H1 (cell line): ENCODE data around the gene NR3C2. TPM values are rescaled to one million over a fixed set of nuclear protein-coding genes. Genes with fewer than 3 reads are reported as not detected.

ENCODE experiments used
- CTCF ChIA-PET: fragments of 300-600 bp; sonication (Branson Sonifier 250); formaldehyde crosslinking; loops from one replicate; lab custom pipeline; 2021; ENCODE audit not compliant: partially characterized antibody; lab: Charles Lee
- POLR2A ChIA-PET: fragments of 300-600 bp; sonication (Branson Sonifier 250); formaldehyde crosslinking; loops from one replicate; lab custom pipeline; 2021; ENCODE audit warnings: inconsistent platforms; ENCODE audit not compliant: partially characterized antibody; lab: Charles Lee
- DNase-seq, 2 experiments: peaks; one replicate each; pipeline versions ENCODE4 v3.0.0 to v3.0.0-alpha.2; 2010 to 2022; ENCODE audit warnings: low spot score in 2 of 2, low read depth in 1 of 2, mixed read lengths in 1 of 2
- FAIRE-seq: peaks from 2 replicates; lab custom pipeline; 2011; peaks lifted over from hg19 to GRCh38; lab: Jason Lieb, UNC
- H2AFZ ChIP-seq: 2 replicates; pipeline ENCODE4 v1.8.1; 2012; ENCODE audit warnings: low read length, inconsistent platforms
- H2AK5ac ChIP-seq: 2 replicates; pipeline ENCODE4 v1.6.1; 2013; ENCODE audit warnings: low read depth, low read length
- H2BK120ac ChIP-seq: replicated peaks from 2 replicates; pipeline ENCODE3; 2013; ENCODE audit warnings: low read depth, low read length, inconsistent platforms
- H2BK12ac ChIP-seq: 2 replicates; pipeline ENCODE4 v1.6.1; 2013; ENCODE audit warnings: low read depth, low read length
- H2BK15ac ChIP-seq: 2 replicates; pipeline ENCODE4 v1.6.1; 2013; ENCODE audit warnings: low read length
- H2BK20ac ChIP-seq: 2 replicates; pipeline ENCODE4 v1.6.1; 2013; ENCODE audit warnings: low read length
- H2BK5ac ChIP-seq: 2 replicates; pipeline ENCODE4 v1.6.1; 2013; ENCODE audit warnings: low read depth, low read length
- H3K14ac ChIP-seq: 2 replicates; pipeline ENCODE4 v1.6.1; 2013; ENCODE audit warnings: inconsistent platforms; ENCODE audit not compliant: insufficient read length
- H3K18ac ChIP-seq: 2 replicates; pipeline ENCODE4 v1.6.1; 2013; ENCODE audit warnings: low read length; ENCODE audit errors: extremely low read depth
- H3K23ac ChIP-seq: 2 replicates; pipeline ENCODE4 v1.6.1; 2013; ENCODE audit warnings: inconsistent platforms; ENCODE audit not compliant: insufficient read length
- H3K23me2 ChIP-seq: 2 replicates; pipeline ENCODE4 v1.6.1; 2013; ENCODE audit warnings: low read depth, low read length
- H3K27ac ChIP-seq: 2 replicates; pipeline ENCODE4 v1.6.1; 2011; ENCODE audit warnings: low read depth, low read length, inconsistent platforms
- H3K27me3 ChIP-seq, 4 experiments: replicated peaks in 1 of 4; 1 replicate in 1 of 4; 2 replicates in 3 of 4; pipeline versions ENCODE4 v1.6.1 to v1.8.1; 2011 to 2013; ENCODE audit warnings: low read length in 3 of 4, mild to moderate bottlenecking in 3 of 4, inconsistent platforms in 2 of 4, mixed read lengths in 2 of 4, moderate library complexity in 1 of 4; ENCODE audit not compliant: control insufficient read depth in 3 of 4, insufficient read depth in 3 of 4; ENCODE audit errors: extremely low read depth in 1 of 4
- H3K36me3 ChIP-seq, 4 experiments: 2 replicates each; pipeline versions ENCODE4 v1.6.1 to v1.8.1; 2011 to 2013; ENCODE audit warnings: mild to moderate bottlenecking in 4 of 4, low read length in 3 of 4, moderate library complexity in 2 of 4, control low read depth in 1 of 4, inconsistent platforms in 1 of 4; ENCODE audit not compliant: insufficient read depth in 4 of 4, control insufficient read depth in 2 of 4
- H3K4ac ChIP-seq: replicated peaks from 2 replicates; pipeline ENCODE3; 2013; ENCODE audit warnings: low read length, low read depth, mixed read lengths, inconsistent platforms; ENCODE audit not compliant: insufficient read length
- H3K4me1 ChIP-seq, 4 experiments: replicated peaks in 1 of 4; 1 replicate in 1 of 4; 2 replicates in 3 of 4; pipeline versions ENCODE4 v1.6.1 to v1.8.1; 2011 to 2013; ENCODE audit warnings: low read length in 3 of 4, inconsistent platforms in 2 of 4, mixed read lengths in 1 of 4; ENCODE audit not compliant: insufficient read depth in 4 of 4, control insufficient read depth in 3 of 4
- H3K4me2 ChIP-seq, 2 experiments: 2 replicates each; pipeline versions ENCODE4 v1.6.1 to v1.8.1; 2011 to 2013; ENCODE audit warnings: low read depth in 2 of 2, low read length in 2 of 2, control low read depth in 1 of 2, inconsistent platforms in 1 of 2, mild to moderate bottlenecking in 1 of 2; ENCODE audit not compliant: insufficient read depth in 1 of 2
- H3K4me3 ChIP-seq, 4 experiments: fragments of 200-600, 300-600 bp in 1 of 4; sonication (generic), shearing (Covaris generic), sonication (Bioruptor Twin) in 1 of 4; 2 replicates each; pipeline versions ENCODE4 v1.5.1 to v1.8.1; 2011 to 2016; ENCODE audit warnings: low read length in 4 of 4, low read depth in 3 of 4, control low read depth in 2 of 4, inconsistent platforms in 2 of 4, mild to moderate bottlenecking in 2 of 4, mixed read lengths in 1 of 4, moderate library complexity in 1 of 4; ENCODE audit not compliant: insufficient read depth in 2 of 4; ENCODE audit errors: extremely low read depth in 1 of 4
- H3K56ac ChIP-seq: replicated peaks from 2 replicates; pipeline ENCODE3; 2013; ENCODE audit warnings: low read depth, mild to moderate bottlenecking, mixed read lengths, low read length, inconsistent platforms; ENCODE audit not compliant: insufficient read length
- H3K79me1 ChIP-seq: 2 replicates; pipeline ENCODE4 v1.6.1; 2013; ENCODE audit warnings: low read depth, low read length, control low read depth
- H3K79me2 ChIP-seq, 2 experiments: 2 replicates each; pipeline versions ENCODE4 v1.6.1 to v1.8.1; 2012 to 2013; ENCODE audit warnings: low read length in 2 of 2, mild to moderate bottlenecking in 2 of 2, inconsistent platforms in 1 of 2; ENCODE audit not compliant: insufficient read depth in 2 of 2, control insufficient read depth in 1 of 2
- H3K9ac ChIP-seq, 4 experiments: replicated peaks in 1 of 4; 1 replicate in 1 of 4; 2 replicates in 3 of 4; pipeline versions ENCODE4 v1.6.1 to v1.8.1; 2011 to 2013; ENCODE audit warnings: low read depth in 3 of 4, low read length in 3 of 4, control low read depth in 2 of 4, mild to moderate bottlenecking in 2 of 4, moderate library complexity in 2 of 4, inconsistent platforms in 1 of 4; ENCODE audit errors: extremely low read depth in 1 of 4
- H3K9me3 ChIP-seq, 2 experiments: 2 replicates each; pipeline versions ENCODE4 v1.6.1 to v1.8.1; 2012 to 2013; ENCODE audit warnings: mild to moderate bottlenecking in 2 of 2, moderate library complexity in 2 of 2, control low read depth in 1 of 2, inconsistent platforms in 1 of 2, low read depth in 1 of 2, low read length in 1 of 2, mixed read lengths in 1 of 2; ENCODE audit not compliant: insufficient read depth in 2 of 2
- H4K20me1 ChIP-seq, 2 experiments: replicated peaks in 1 of 2; 2 replicates each; pipeline versions ENCODE3 to v1.8.1; 2011 to 2013; ENCODE audit warnings: inconsistent platforms in 2 of 2, low read length in 2 of 2, mild to moderate bottlenecking in 1 of 2; ENCODE audit not compliant: insufficient read depth in 2 of 2, control insufficient read depth in 1 of 2
- H4K5ac ChIP-seq: 2 replicates; pipeline ENCODE4 v1.6.1; 2013; ENCODE audit warnings: low read length, low read depth, mixed read lengths, inconsistent platforms; ENCODE audit not compliant: insufficient read length
- H4K8ac ChIP-seq: 2 replicates; pipeline ENCODE4 v1.8.0; 2013; ENCODE audit warnings: mild to moderate bottlenecking, moderate library complexity, low read length, inconsistent platforms; ENCODE audit not compliant: insufficient read depth; ENCODE audit errors: extremely low read depth
- H4K91ac ChIP-seq: replicated peaks from 2 replicates; pipeline ENCODE3; 2013; ENCODE audit warnings: low read length, mixed read lengths, inconsistent platforms; ENCODE audit not compliant: insufficient read length
- SP4 ChIP-seq: IDR thresholded peaks from 2 replicates; pipeline ENCODE4 v1.6.1; 2012; ENCODE audit warnings: low read length, inconsistent platforms
- WGBS, 2 experiments: shearing (Covaris generic) in 1 of 2; methylation state at CpG; one replicate each; pipeline versions ENCODE4 v1.1.6 to v1.1.7; 2013 to 2015; ENCODE audit warnings: low lambda C conversion rate in 2 of 2, mixed read lengths in 2 of 2, inconsistent platforms in 1 of 2, low coverage in 1 of 2, missing lambda C conversion rate in 1 of 2; ENCODE audit not compliant: insufficient replicate concordance in 2 of 2, insufficient coverage in 1 of 2, insufficient read length in 1 of 2; ENCODE audit errors: extremely low coverage in 1 of 2, missing lambda C conversion rate in 1 of 2; 5-methylcytosine and 5-hydroxymethylcytosine counted together
- polyA plus RNA-seq, 7 experiments: library from polyadenylated mRNA; depleted of rRNA in 3 of 7; stranded (reverse) in 5 of 7; unstranded in 2 of 7; fragments of >200 nt in 5 of 7; fragments of 200-250 nt in 2 of 7; gene quantifications; 1 replicate in 5 of 7; 2 replicates in 1 of 7; 4 replicates in 1 of 7; pipeline versions ENCODE4 v1.2.1 to v1.2.3, GENCODE V29; 2011 to 2013; ENCODE audit warnings: missing spikeins in 2 of 7, mixed read lengths in 2 of 7
- total RNA-seq: library from RNA; stranded (reverse); fragmentation: NEBNext Ultra II Directional; extraction: Animal tissue kit (Norgen Biotek cat#: 25700); gene quantifications from 2 replicates; pipeline ENCODE4 v1.2.1, GENCODE V29; 2021

NR3C2 gene
- total and polyA plus RNA-seq, 2 of the 8 experiments (the other 6 are each of a cell fraction or from before 2014, with no cell fraction given): 0.80 to 3.9 TPM

DNA sequence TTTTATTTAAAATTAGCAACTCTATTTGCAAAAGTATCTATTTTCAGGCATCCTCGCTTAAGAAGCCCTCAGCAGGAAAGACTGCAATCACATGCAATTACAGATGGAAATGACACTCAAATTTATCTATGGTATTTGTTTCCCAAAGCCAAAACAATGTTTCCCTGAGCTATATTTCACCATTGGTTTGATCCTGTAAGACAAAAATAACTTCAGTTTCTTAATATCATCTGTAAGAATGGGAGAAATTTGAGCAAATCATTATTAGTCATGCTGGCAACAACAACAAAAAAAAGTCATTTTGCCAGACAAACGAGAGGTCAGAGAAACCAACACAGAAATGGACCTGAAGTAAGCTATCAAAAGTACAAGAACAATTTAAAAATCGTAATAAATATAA, 204.1 kb downstream of the NR3C2 start:
- TF ChIP-seq SP4: no peak

More for the DNA sequence above, 204.1 kb downstream of the NR3C2 start:
- Histone ChIP-seq H3K4ac (no peak overlapping the region), H3K27me3 (no peaks in the 10 kb centered on the region), H3K36me3 (no peaks in the 10 kb centered on the region), H2AK5ac (no peak overlapping the region), H3K9ac (no peak overlapping the region), H3K4me1 (no peaks in the 10 kb centered on the region), H4K8ac (no peak overlapping the region), H2BK12ac (no peak overlapping the region), H3K23ac (no peak overlapping the region), H3K79me2 (no peaks in the 10 kb centered on the region), H3K14ac (no peak overlapping the region), H2BK20ac (no peak overlapping the region), H2BK5ac (no peak overlapping the region), H4K5ac (no peak overlapping the region), H3K9me3 (no peaks in the 10 kb centered on the region), H3K4me3 (no peak overlapping the region), H4K20me1 (no peaks in the 10 kb centered on the region), H2BK15ac (no peak overlapping the region), H3K56ac (no peak overlapping the region), H3K23me2 (no peaks in the 10 kb centered on the region), H2BK120ac (no peak overlapping the region), H3K18ac (no peak overlapping the region), H4K91ac (no peak overlapping the region), H3K27ac (no peak overlapping the region), H3K4me2 (no peak overlapping the region), H3K79me1 (no peaks in the 10 kb centered on the region), H2AFZ (no peak overlapping the region)
- CTCF ChIA-PET: interaction anchor here (0.7 to 1.5 kb wide), 4 partner anchors 9 to 17 kb away, joined by 3 to 4 read pairs (median 4); no protein-coding TSS in a partner anchor
- DNase-seq (no peak), FAIRE-seq (no peak)
- POLR2A ChIA-PET: no interaction called here
- 95% methylated on average over 3 of the region's 3 CpGs; no CpG with 5 or more reads in 1 of the 2 experiments for WGBS, 2 experiments
